Measurements from ENCODE around the gene REN. TPM values are rescaled to one million over a fixed set of nuclear protein-coding genes. Genes with fewer than 3 reads are reported as not detected.

The REN gene
- total RNA-seq, 1 donor from 2014 or later, result not detected

GRCh38 chr1:204191456-204191855 lies 25.3 kb upstream of the REN start:
- DNase-seq (ENCODE audit: low read depth in 2 of 2), result peak in 1 of 2 donors; percentile 30

- peak; percentile 67 to 85 for DNase-seq (ENCODE audit: low read depth in 2 of 2)
These were observed 24.4 kb upstream of the REN start for GRCh38 chr1:204190212-204191211.

GRCh38 chr1:204188959-204189639 lies 23.0 kb upstream of the REN start:
- peak in 1 of 2 donors; percentile 51 for DNase-seq (ENCODE audit: low read depth in 2 of 2)

- DNase-seq (ENCODE audit: low read depth in 2 of 2), result no peak
These were observed 20.5 kb upstream of the REN start for GRCh38 chr1:204186597-204186996.

GRCh38 chr1:204181116-204181515 lies 15.0 kb upstream of the REN start:
- no peak for DNase-seq (ENCODE audit: low read depth in 2 of 2)

- DNase-seq (ENCODE audit: low read depth in 2 of 2), result no peak
These were observed 14.0 kb upstream of the REN start for GRCh38 chr1:204180133-204180532.

- DNase-seq (ENCODE audit: low read depth in 2 of 2), result no peak
These were observed 12.5 kb upstream of the REN start for GRCh38 chr1:204178487-204179281.

- peak in 1 of 2 donors; percentile 29 for DNase-seq (ENCODE audit: low read depth in 2 of 2)
These were observed 11.0 kb upstream of the REN start for GRCh38 chr1:204177133-204177532.

- DNase-seq (ENCODE audit: low read depth in 2 of 2), result no peak
These were observed 9.9 kb upstream of the REN start for GRCh38 chr1:204176049-204176448.

GRCh38 chr1:204174958-204175357 lies 8.8 kb upstream of the REN start:
- no peak for DNase-seq (ENCODE audit: low read depth in 2 of 2)

- DNase-seq (ENCODE audit: low read depth in 2 of 2), result no peak
These were observed 6.4 kb upstream of the REN start for GRCh38 chr1:204172404-204173029.

GRCh38 chr1:204171751-204172178 lies 5.6 kb upstream of the REN start:
- peak; percentile 84 to 88 for DNase-seq (ENCODE audit: low read depth in 2 of 2)

DNA sequence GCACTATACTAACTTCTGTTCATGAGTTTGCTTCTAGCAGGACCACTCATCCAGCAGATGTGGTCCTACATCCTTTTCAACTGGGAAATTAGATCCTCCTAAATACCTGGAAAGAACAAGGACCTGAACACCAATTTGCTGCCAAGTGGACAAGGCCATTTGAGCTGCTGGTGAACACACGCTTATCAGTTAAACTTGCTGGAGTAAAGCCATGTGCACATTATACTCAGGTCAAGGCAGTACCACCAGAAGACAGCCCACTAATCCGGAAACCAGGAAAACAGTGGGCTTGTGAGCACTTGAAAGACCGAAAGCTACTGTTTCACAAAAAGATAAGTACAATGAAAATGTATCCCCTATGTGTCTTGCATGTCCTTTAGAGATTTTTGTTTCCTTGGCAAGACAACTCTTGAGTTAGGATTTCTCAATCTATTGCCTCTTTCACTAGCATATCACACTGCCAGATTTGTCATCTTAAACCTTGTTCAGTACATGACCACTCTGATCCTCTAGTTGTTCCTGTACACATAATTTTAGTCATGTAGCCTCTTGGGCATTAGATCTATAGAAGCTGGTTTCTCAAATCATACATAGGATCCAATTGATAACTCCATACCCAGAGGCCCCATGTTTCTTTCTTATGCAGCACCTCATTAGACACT lies 4.5 kb upstream of the REN start:
- no peak for DNase-seq (ENCODE audit: low read depth in 2 of 2)

DNA sequence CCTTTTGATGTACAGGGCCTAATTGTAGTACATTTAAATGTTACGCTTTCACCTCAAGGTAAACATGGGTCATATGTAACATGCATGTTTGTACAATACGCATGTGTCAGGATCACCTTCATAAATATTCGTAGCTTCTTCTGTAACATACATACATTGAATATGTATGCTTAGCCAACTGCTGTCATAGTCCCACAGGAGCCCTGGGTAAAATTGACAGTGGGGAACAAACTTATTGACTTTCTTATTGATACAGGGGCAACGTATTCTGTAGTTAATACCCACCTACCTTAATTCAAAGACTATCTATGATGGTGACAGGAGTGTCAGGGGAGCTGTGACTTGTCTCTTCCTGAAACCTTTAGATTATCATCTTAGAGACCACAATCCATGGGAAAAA lies 3.7 kb upstream of the REN start:
- DNase-seq (ENCODE audit: low read depth in 2 of 2), result peak in 1 of 2 donors; percentile 11

DNA sequence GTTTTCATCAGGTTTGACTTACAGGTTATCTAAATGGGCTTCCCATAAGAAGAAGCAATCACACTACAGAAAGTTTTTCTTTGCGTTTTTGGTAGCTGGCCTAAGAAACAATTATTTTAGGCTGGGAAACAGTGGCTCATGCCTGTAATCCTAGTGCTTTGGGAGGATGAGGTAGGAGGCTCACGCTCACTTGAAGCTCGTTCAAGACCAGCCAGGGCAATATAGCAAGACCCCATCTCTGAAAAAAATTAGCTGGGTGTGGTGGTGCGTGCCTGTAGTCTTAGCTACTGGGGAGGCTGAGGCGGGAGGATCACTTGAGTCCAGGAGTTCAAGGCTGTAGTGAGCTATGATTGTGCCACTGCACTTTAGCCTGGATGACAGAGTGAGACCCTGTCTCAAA lies 1.6 kb upstream of the REN start:
- DNase-seq (ENCODE audit: low read depth in 2 of 2), result no peak

GRCh38 chr1:204162494-204163074 lies 3.6 kb downstream of the REN start:
- DNase-seq (ENCODE audit: low read depth in 2 of 2), result peak; percentile 63 to 79

DNA sequence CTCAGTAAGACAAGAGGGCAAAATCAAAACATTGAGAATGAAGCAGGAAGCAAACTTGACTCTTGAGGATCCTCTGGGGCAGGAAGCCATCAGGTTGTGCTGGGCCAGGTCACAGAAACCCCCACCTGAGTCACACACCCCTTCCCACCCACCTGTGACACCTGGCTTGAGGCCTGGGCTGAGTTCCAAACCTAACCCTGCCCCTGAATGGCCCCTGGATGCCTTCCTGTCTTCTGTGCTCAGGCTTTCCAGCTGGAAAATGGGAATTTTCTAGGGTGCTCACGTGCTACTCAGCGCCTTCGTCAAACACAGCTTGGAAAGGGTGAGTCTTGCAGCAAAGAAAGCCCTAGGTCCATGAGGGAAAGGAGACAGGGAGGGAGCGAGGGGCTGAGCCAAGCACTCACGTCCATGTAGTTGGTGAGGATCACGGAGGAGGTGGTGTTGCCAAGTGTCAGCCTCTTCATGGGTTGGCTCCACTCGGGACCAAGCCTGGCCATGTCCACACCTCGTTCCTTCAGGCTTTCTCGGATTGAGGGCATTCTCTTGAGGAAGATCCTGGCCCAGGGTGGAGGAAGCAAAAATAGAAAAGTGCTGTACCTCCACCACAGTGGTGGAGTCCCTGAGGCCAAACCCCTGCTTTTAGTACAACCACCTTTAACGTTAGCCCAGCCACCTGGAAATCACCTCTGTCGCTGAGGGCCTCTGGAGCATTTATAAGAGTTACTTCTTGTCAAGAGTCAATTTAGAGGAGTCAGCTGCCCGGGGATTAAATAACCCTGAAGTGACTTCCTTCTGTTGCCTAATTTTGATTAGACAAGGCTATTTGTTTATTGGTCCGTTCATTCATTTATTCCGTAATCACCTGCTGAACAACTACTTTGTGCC lies 4.3 kb downstream of the REN start:
- DNase-seq (ENCODE audit: low read depth in 2 of 2), result no peak

DNA sequence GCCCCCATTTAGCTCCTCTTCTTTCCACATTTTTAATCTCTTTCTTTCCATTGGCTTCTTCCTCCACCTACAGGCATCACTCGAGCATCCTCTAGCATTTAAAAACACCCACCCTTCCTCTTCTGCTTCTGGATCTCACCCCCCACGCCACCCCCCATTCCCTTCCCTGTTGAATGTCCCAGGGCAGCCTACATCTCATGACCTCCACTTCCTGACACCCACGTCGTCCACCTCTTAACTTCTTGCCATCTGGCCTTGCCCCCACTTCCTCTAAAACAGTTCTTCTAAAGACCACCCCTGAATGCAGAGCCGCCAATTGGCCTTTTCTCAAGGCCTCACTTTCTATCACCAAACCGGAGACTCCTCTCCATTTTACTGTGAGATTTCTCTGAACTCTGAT lies 8.2 kb downstream of the REN start:
- no peak for DNase-seq (ENCODE audit: low read depth in 2 of 2)

DNA sequence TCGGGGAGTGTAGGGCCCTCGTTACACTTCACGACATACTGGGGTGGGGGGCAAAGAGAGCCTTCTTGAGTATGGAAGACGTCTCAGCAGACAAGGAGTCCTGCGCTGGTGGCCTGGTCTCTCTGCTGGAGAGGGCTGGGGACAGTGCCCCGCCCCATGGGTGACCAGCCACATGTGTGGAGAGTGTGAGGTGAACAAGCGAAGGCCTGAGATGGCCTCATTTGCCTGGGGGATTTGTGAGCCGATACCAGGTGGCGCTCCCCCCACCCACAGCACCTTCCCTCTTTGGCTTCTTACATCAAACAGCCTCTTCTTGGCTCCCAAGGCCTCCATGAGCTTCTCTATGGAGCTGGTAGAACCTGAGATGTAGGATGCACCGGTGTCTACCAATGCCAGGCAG lies 10.3 kb downstream of the REN start:
- no peak for DNase-seq (ENCODE audit: low read depth in 2 of 2)
